HepG2 (cell line): ENCODE results near the gene ERC1. TPM values are rescaled to one million over a fixed set of nuclear protein-coding genes. Genes with fewer than 3 reads are reported as not detected.
A peak's percentile ranks its signal among the peaks of the same experiment; 100 is the strongest.

Source experiments
- CBX5 ChIP-seq: sonication (generic); formaldehyde crosslinking; IDR thresholded peaks from 2 replicates; pipeline ENCODE4 v1.4.0; 2020; ENCODE audit warnings: missing genetic modification reagents, borderline replicate concordance
- FLYWCH1 ChIP-seq: sonication (generic); formaldehyde crosslinking; IDR thresholded peaks from 2 replicates; pipeline ENCODE4 v1.8.1; 2023; ENCODE audit warnings: mild to moderate bottlenecking, missing genetic modification reagents
- HMG20A ChIP-seq: IDR thresholded peaks from 2 replicates; pipeline ENCODE4 v1.6.1; 2016; ENCODE audit warnings: borderline replicate concordance
- HNRNPK ChIP-seq: fragments of 200-400 bp; formaldehyde crosslinking; IDR thresholded peaks from 2 replicates; pipeline ENCODE4 v1.6.1; 2018; ENCODE audit warnings: low read length, low read depth, moderate library complexity, mild to moderate bottlenecking; ENCODE audit not compliant: poor library complexity, severe bottlenecking
- HNRNPL ChIP-seq: fragments of 200-400 bp; formaldehyde crosslinking; IDR thresholded peaks from 2 replicates; pipeline ENCODE4 v1.6.1; 2017; ENCODE audit warnings: mild to moderate bottlenecking, low read depth, low read length
- IRX3 ChIP-seq: sonication (generic); formaldehyde crosslinking; IDR thresholded peaks from 2 replicates; pipeline ENCODE4 v1.8.1; 2023; ENCODE audit warnings: mild to moderate bottlenecking, low read depth, missing genetic modification reagents, borderline replicate concordance
- REL ChIP-seq: sonication (generic); formaldehyde crosslinking; conservative IDR thresholded peaks from 2 replicates; pipeline ENCODE4 v1.8.0; 2022; ENCODE audit warnings: mild to moderate bottlenecking, missing genetic modification reagents, moderate library complexity
- SP5 ChIP-seq: IDR thresholded peaks from 2 replicates; pipeline ENCODE4 v1.6.1; 2016; ENCODE audit warnings: low read depth, borderline replicate concordance
- SPEN ChIP-seq: sonication (generic); formaldehyde crosslinking; IDR thresholded peaks from 2 replicates; pipeline ENCODE4 v1.5.1; 2020; ENCODE audit warnings: low read depth, mild to moderate bottlenecking, missing genetic modification reagents
- TBX3 ChIP-seq: fragments of 450-650 bp; IDR thresholded peaks from 2 replicates; pipeline ENCODE4 v1.6.1; 2017; ENCODE audit warnings: antibody characterized with exemption, mild to moderate bottlenecking, inconsistent platforms, borderline replicate concordance
- TOE1 ChIP-seq: sonication (generic); formaldehyde crosslinking; IDR thresholded peaks from 2 replicates; pipeline ENCODE4 v1.4.0; 2020; ENCODE audit warnings: mild to moderate bottlenecking, missing genetic modification reagents
- TOPORS ChIP-seq: sonication (generic); formaldehyde crosslinking; IDR thresholded peaks from 2 replicates; pipeline ENCODE4 v1.8.0; 2023; ENCODE audit warnings: mild to moderate bottlenecking, missing genetic modification reagents
- TRIM24 ChIP-seq: sonication (generic); formaldehyde crosslinking; IDR thresholded peaks from 2 replicates; pipeline ENCODE4 v1.8.0; 2022; ENCODE audit warnings: mild to moderate bottlenecking, missing genetic modification reagents
- XRCC5 ChIP-seq: fragments of 200-400 bp; formaldehyde crosslinking; optimal IDR thresholded peaks from 2 replicates; pipeline ENCODE3; 2017; ENCODE audit warnings: mild to moderate bottlenecking, low read length
- ZFP36L2 ChIP-seq: sonication (generic); formaldehyde crosslinking; IDR thresholded peaks from 2 replicates; pipeline ENCODE4 v1.4.0; 2020; ENCODE audit warnings: missing genetic modification reagents
- ZKSCAN8 ChIP-seq: IDR thresholded peaks from 2 replicates; pipeline ENCODE4 v1.6.1; 2016; ENCODE audit warnings: borderline replicate concordance, missing genetic modification reagents, missing compliant biosample characterization
- ZNF335 ChIP-seq: sonication (generic); formaldehyde crosslinking; IDR thresholded peaks from 2 replicates; pipeline ENCODE4 v1.4.0; 2020; ENCODE audit warnings: missing genetic modification reagents
- ZNF34 ChIP-seq: sonication (generic); formaldehyde crosslinking; IDR thresholded peaks from 2 replicates; pipeline ENCODE4 v1.4.0; 2020; ENCODE audit warnings: mild to moderate bottlenecking, missing genetic modification reagents, borderline replicate concordance
- ZNF430 ChIP-seq: sonication (generic); formaldehyde crosslinking; IDR thresholded peaks from 2 replicates; pipeline ENCODE4 v1.9.0; 2021; ENCODE audit warnings: mild to moderate bottlenecking, missing genetic modification reagents
- polyA plus RNA-seq, 8 experiments: library from polyadenylated mRNA; depleted of rRNA in 3 of 8; stranded (reverse) in 7 of 8; unstranded in 1 of 8; fragments of >200 nt; fragmentation: Illumina TruSeq in 4 of 8; extraction: Trizol in 4 of 8; gene quantifications; 2 replicates each; pipeline versions ENCODE4 v1.2.1 to v1.2.3, GENCODE V29; 2011 to 2016; ENCODE audit warnings: low read depth in 4 of 8, missing spikeins in 1 of 8, mixed read lengths in 1 of 8; ENCODE audit not compliant: insufficient read depth in 1 of 8
- total RNA-seq, 5 experiments: library from RNA; depleted of rRNA; stranded (reverse); fragments of >200 nt; fragmentation: Illumina TruSeq; extraction: Trizol; gene quantifications; 2 replicates each; pipeline ENCODE4 v1.2.3, GENCODE V29; 2016; ENCODE audit warnings: low read depth in 1 of 5
- TF ChIP-seq, protein P1 (sequence below): IDR thresholded peaks from 2 replicates; pipeline ENCODE4 v1.6.1; 2016; ENCODE audit warnings: missing biosample characterization, missing genetic modification reagents, low read depth
- TF ChIP-seq, protein P2 (sequence below): sonication (generic); formaldehyde crosslinking; IDR thresholded peaks from 2 replicates; pipeline ENCODE4 v1.4.0; 2020; ENCODE audit warnings: missing genetic modification reagents, borderline replicate concordance
- TF ChIP-seq, protein P3 (sequence below): sonication (generic); formaldehyde crosslinking; IDR thresholded peaks from 2 replicates; pipeline ENCODE4 v1.8.1; 2023; ENCODE audit warnings: missing genetic modification reagents, mild to moderate bottlenecking, borderline replicate concordance
- TF ChIP-seq, protein P4 (sequence below): IDR thresholded peaks from 2 replicates; pipeline ENCODE4 v1.6.1; 2018; ENCODE audit warnings: missing genetic modification reagents

The ERC1 gene
- total and polyA plus RNA-seq, 2 of the 13 experiments (the other 11 are each of a cell fraction or from before 2014, with no cell fraction given): 6.1 to 12.4 TPM

DNA sequence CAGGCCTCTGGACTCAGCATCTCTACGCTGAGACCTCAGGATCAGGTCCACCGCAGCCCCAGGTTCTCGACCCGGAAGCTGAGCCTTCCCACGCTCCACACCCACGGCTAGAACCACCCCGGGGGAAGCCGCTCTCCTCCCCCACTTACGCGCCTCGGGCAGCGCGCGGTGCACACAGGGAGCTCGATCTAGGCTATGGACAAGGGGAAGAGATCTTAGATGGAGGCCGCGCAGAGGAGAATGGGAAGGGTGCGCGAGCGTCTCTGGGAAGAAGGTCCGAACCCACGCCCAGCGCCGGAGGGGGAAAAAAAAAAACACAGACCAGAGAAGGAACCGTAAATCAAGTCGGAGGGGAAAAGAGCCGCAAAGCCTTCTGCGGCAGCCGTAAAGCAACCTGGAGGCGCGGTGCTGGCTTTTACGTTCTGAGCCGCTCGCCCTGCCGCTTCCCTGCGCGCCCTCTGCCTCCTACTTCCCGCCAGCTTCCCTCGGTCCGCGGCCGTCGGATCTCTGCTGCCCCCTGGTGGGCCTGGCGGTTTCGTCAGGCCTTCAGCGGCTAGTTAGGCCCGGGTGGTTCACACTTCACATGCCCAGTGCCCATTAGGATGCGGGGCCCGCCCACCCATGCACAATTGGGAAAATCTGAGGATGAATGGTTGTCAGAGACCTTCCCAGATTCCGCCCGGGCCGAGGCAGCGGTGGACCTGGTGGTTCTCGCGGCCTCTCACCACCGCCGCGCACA lies 41.4 kb upstream of the ERC1 start, which contains the start of gene RAD52 (continued):
- no peak for TF ChIP-seq TBX3
- peak; percentile 31; the same call in 1 of the 2 replicates for TF ChIP-seq SP5 (CRISPR knock-in tag)
- no peak for TF ChIP-seq FLYWCH1 (CRISPR knock-in tag)
- TF ChIP-seq HMG20A (CRISPR knock-in tag): peak; percentile 31; the same call in 1 of the 2 replicates
- peak; percentile 81 for TF ChIP-seq ZNF430 (CRISPR knock-in tag)
- TF ChIP-seq ZKSCAN8 (CRISPR knock-in tag): peak; percentile 16; the same call in 1 of the 2 replicates
- peak; percentile 69; the same call in 1 of the 2 replicates for TF ChIP-seq ZNF335
- peak; percentile 53; the same call in 1 of the 2 replicates for TF ChIP-seq HNRNPL
- TF ChIP-seq CBX5: peak; percentile 70; the same call in 1 of the 2 replicates
- TF ChIP-seq XRCC5: peak; percentile 81
- TF ChIP-seq, protein P1, sequence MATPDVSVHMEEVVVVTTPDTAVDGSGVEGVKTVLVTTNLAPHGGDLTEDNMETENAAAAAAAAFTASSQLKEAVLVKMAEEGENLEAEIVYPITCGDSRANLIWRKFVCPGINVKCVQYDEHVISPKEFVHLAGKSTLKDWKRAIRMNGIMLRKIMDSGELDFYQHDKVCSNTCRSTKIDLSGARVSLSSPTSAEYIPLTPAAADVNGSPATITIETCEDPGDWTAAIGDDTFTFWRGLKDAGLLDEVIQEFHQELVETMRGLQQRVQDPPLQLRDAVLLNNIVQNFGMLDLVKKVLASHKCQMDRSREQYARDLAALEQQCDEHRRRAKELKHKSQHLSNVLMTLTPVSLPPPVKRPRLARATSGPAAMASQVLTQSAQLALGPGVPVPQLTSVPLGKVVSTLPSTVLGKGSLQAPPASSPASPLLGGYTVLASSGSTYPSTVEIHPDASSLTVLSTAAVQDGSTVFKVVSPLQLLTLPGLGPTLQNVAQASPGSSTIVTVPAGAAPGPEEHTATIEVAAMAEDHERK (CRISPR knock-in tag): peak; percentile 45; the same call in 1 of the 2 replicates
- TF ChIP-seq, protein P2, sequence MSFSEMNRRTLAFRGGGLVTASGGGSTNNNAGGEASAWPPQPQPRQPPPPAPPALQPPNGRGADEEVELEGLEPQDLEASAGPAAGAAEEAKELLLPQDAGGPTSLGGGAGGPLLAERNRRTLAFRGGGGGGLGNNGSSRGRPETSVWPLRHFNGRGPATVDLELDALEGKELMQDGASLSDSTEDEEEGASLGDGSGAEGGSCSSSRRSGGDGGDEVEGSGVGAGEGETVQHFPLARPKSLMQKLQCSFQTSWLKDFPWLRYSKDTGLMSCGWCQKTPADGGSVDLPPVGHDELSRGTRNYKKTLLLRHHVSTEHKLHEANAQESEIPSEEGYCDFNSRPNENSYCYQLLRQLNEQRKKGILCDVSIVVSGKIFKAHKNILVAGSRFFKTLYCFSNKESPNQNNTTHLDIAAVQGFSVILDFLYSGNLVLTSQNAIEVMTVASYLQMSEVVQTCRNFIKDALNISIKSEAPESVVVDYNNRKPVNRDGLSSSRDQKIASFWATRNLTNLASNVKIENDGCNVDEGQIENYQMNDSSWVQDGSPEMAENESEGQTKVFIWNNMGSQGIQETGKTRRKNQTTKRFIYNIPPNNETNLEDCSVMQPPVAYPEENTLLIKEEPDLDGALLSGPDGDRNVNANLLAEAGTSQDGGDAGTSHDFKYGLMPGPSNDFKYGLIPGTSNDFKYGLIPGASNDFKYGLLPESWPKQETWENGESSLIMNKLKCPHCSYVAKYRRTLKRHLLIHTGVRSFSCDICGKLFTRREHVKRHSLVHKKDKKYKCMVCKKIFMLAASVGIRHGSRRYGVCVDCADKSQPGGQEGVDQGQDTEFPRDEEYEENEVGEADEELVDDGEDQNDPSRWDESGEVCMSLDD: peak; percentile 53; the same call in 1 of the 2 replicates
- peak; percentile 83 for TF ChIP-seq SPEN (CRISPR knock-in tag)
- no peak for TF ChIP-seq ZFP36L2
- TF ChIP-seq, protein P3, sequence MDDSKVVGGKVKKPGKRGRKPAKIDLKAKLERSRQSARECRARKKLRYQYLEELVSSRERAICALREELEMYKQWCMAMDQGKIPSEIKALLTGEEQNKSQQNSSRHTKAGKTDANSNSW (CRISPR knock-in tag): no peak
- no peak for TF ChIP-seq TRIM24
- TF ChIP-seq TOE1 (CRISPR knock-in tag): peak; percentile 80; the same call in 1 of the 2 replicates
- TF ChIP-seq TOPORS: peak; percentile 68; the same call in 1 of the 2 replicates
- TF ChIP-seq HNRNPK: no peak
- TF ChIP-seq IRX3 (CRISPR knock-in tag): no peak
- no peak for TF ChIP-seq REL (CRISPR knock-in tag)
- TF ChIP-seq ZNF34 (CRISPR knock-in tag): peak; percentile 82; the same call in 1 of the 2 replicates
- TF ChIP-seq, protein P4, sequence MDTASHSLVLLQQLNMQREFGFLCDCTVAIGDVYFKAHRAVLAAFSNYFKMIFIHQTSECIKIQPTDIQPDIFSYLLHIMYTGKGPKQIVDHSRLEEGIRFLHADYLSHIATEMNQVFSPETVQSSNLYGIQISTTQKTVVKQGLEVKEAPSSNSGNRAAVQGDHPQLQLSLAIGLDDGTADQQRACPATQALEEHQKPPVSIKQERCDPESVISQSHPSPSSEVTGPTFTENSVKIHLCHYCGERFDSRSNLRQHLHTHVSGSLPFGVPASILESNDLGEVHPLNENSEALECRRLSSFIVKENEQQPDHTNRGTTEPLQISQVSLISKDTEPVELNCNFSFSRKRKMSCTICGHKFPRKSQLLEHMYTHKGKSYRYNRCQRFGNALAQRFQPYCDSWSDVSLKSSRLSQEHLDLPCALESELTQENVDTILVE (CRISPR knock-in tag): 0 out of 2 replicates have a peak, but pooled peaks have one; percentile 61
